NCI-H2227 (cell line): ENCODE data around the gene GRB2.
"Not testable (repeated sequence)": the region's sequence is repeated elsewhere in the genome, so short reads cannot be mapped to it uniquely, and the experiment has no call there.

Source experiments
- DNase-seq: peaks from one replicate; lab custom pipeline; 2025; ENCODE audit not compliant: unreplicated experiment; lab: John Stamatoyannopoulos, UW

GRB2 gene

GRCh38 chr17:75405365-75406221, at the start of gene GRB2:
TSS of gene GRB2 (minus strand) at chr17:75405678. CDS start at chr17:75393628, 12,050 bp downstream.
- DNase-seq, result peak; percentile 98

DNA sequence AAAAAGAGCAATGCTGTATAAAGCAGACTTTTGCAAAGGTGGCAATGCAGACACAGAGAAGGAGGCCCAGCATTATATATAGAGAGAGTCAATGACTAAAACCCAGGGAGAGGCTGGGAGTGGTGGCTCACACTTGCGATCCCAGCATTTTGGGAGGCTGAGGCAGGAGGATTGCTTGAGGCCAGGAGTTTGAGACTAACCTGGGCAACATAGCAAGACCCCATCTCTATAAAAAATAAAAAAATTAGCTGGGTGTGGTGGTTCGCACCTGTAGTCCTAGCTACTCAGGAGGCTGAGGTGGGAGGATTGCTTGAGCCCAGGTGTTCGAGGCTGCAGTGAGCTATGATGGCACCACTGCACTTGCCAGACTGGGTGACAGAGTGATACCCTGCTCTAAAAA, 49.2 kb upstream of the GRB2 start:
- not testable (repeated sequence) for DNase-seq

- no peak for DNase-seq
These were observed 48.7 kb upstream of the GRB2 start for GRCh38 chr17:75454193-75454592.

GRCh38 chr17:75450270-75450669, 44.8 kb upstream of the GRB2 start:
- DNase-seq, result no peak

DNA sequence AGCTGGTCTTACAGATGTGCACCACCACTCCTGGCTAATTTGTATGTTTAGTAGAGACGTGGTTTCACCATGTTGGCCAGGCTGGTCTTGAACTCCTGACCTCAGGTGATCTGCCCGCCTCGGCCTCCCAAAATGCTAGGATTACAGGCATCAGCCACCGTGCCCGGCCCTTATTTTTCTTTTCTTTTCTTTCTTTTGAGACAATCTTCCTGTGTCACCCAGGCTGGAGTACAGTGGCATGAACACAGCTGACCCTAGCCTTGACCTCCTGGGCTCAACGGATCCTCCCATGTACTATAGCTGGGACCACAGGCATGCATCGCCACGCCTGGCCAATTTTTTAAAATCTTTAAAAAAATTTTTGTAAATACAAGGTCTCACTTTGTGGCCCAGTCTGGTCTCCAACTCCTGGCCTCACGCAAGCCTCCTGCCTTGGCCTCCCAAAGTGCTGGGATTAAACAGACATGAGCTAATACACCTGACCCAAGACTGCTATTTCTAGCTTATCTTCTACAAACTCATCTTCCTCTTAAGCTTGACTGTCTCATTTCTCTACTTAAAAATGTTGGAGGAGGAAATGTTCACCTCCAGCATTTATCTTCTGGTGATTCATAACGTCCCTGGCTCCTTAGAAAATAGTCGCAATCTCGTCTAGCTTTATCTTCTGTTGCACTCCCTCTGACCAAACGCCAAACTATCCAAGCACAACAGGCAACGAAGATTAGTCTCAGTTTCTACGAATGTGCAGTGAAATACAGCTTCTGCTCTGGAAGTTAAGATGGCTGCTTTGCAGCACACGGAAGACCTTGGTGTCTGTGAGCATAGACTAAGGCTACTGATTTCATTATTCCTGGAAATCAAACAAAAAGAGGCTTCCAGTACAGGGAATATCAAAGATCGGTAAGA, 42.7 kb upstream of the GRB2 start:
- no peak for DNase-seq

- DNase-seq, result not testable (repeated sequence)
These were observed 40.4 kb upstream of the GRB2 start for GRCh38 chr17:75445896-75446295.

- DNase-seq, result no peak
These were observed 39.8 kb upstream of the GRB2 start for GRCh38 chr17:75445296-75445695.

GRCh38 chr17:75442168-75443103, 37.0 kb upstream of the GRB2 start:
- DNase-seq, result no peak

GRCh38 chr17:75440738-75441448, 35.4 kb upstream of the GRB2 start:
- no peak for DNase-seq

DNA sequence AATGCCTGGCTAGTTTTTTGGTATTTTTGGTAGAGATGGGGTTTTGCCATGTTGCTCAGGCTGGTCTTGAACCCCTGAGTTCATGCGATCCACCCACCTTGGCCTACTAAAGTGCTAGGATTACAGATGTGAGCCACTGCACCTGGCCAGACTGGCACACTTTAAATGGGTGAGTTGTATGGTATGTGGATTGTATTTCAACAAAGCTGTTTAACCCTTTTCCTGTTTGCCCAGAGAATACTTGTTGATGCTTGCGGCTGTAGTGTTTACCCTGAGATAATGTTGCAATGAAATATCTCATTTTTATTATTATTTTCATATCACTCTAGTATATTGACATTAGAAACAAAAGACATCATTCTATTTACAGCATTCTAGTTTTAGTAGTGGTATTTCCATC, 33.8 kb upstream of the GRB2 start:
- DNase-seq, result no peak

GRCh38 chr17:75437404-75437803, 31.9 kb upstream of the GRB2 start:
- not testable (repeated sequence) for DNase-seq

- DNase-seq, result not testable (repeated sequence)
These were observed 29.0 kb upstream of the GRB2 start for GRCh38 chr17:75434433-75434832.

GRCh38 chr17:75433218-75433783, 27.8 kb upstream of the GRB2 start:
- DNase-seq, result no peak

DNA sequence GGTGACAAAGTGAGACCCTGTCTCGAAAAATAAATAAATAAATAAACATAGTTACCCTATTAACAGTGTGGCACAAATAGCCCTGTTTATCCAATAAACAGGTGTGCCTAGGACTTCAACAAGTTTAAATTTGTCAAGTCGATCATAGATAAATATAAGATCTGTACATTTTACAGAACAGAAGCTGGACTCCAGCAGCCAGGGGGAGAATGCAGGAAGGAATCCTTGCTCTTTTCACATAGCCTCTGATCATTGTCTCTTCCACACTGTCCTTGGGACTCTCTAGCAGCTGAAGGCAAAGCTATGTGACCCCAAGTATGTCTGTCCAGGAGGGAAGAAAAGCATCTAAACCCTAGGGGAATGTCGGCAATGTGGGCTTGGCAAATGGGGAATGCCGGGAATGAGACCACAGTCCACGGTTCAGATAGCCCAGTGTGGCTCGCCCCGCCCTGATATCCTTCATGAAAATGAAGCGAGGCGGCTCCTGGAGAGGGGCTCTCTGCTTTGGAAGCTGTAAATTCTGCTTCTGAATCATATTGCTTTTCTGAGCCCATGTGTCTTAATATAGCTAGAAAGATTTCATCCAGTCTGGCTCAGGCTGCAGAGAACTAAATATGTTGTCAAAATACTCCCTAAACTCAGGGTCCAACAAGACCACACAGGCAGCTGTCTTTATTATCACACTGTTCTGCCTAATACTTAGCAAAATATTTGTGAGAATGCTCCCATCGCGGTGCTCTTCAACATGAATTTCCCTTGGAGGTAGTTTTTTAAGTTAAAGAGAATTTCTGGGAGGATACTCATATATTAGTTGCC, 24.9 kb upstream of the GRB2 start:
- no peak for DNase-seq

DNA sequence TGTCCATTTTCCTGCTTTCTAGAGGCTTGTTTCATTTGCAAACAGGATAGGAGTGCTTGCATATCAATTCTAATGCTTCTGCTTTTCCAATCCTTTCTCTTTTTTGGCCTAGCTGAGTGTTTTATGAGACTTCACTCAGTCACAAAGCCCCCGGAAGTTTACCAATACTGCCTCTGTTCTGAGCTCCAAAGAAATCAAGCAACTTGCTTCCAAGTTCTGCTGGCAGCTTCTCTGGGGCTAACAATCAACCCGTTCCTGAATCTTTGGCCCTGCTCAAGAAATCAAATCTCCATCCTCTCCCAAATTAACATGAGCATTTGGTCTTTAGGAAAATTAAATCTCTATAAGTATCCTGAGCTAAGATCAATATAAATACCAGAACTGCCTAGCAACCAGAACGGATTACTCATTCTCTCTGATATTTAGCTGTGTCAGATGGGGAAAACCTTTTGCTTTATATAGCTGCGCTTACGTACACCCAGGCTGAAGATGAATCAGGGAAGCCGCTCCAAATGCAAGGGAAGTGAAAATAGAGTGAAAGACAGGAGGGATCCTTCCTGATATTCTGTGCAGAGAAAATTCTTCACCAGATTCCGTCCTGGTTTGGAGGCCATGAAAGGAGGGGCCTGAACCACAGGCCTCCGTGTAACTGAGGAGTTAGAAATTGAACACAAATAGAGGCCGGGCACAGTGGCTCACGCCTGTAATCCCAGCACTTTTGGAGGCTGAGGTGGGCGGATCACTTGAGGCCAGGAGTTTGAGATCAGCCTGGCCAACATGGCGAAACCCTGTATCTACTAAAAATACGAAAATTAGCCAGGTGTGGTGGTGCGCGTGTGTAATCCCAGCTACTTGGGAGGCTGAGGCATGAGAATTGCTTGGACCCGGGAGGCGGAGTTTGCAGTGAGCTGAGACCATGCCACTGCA, 23.3 kb upstream of the GRB2 start:
- no peak for DNase-seq

GRCh38 chr17:75418531-75418930, 13.1 kb upstream of the GRB2 start:
- DNase-seq, result no peak

DNA sequence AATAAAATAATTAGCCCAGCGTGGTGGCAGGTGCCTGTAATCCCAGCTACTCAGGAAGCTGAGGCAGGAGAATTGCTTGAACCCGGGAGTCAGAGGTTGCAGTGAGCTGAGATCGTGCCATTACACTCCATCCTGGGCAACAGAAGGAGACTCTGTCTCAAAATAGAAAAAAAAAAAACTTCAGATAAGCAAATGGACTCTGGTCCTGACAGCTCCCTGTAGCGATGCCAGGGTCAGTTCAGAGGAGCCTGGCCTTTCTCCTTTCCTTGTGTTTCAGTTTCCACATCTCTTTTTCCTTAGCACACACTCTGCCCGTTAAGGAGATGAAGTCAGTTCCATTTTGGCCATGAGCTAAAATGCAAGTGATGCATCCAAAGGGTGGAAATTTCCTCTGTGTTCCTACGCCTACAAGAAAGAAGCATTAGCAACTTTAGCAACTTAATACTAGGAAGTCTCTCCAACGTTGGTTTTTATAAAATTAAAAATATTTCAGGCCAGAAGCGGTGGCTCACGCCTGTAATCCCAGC, 11.6 kb upstream of the GRB2 start:
- no peak for DNase-seq

- DNase-seq, result no peak
These were observed 10.5 kb upstream of the GRB2 start for GRCh38 chr17:75416006-75416405.
